Cerebellar nuclear complex (tissue), 1 donor: ENCODE measurements around the gene TTC3.

Experiments used
- DNase-seq, 2 experiments: peaks; one replicate each; lab custom pipeline; 2025; lab: John Stamatoyannopoulos, UW

Gene TTC3

DNA sequence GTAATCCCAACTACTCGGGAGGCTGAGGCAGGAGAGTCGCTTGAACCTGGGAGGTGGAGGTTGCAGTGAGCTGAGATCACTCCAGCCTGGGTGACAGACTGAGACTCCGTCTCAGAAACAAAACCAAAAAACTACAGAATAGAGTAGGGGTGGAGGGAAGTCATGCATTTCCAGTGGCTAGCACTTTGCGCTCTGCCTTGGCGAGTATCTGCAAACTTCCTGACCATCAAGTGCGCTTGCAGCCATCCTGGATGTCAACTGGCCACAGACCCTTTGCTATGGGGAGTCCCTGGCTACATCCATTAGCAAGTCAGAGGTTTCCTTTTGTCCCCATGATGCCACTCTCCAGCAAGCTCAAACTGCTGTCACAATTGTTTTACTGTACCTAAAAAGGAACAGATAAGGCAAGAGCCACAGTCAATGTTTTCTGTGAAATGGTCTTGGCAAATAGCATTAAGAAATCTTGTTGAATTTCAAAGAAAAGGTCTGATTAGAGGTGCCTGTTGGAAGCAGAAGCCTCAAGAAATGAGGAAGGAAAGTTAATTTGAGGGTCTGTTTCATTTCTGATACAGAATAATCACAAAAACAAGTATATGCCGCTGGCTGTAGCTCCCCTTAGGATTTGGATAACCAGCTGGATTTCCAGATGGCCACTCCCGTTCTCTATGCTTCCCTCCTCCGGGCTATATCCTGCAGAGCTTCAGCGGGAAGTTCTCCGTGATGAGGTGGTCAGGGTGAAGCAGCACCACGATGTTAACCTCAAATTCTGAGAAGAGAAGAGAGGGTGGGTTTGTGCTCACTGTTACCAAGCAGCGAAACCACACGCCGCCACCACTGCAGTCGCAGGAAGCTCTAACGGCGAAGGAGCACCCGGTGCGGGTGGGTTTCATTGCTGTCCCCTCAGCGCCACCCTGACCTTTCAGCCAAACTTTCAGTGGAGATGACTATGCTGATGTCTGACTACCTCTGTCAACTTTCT lies 152.1 kb downstream of the TTC3 start:
- no peak for DNase-seq

- no peak for DNase-seq
Measured at GRCh38 chr21:37226041-37226920, 153.2 kb downstream of the TTC3 start.

DNA sequence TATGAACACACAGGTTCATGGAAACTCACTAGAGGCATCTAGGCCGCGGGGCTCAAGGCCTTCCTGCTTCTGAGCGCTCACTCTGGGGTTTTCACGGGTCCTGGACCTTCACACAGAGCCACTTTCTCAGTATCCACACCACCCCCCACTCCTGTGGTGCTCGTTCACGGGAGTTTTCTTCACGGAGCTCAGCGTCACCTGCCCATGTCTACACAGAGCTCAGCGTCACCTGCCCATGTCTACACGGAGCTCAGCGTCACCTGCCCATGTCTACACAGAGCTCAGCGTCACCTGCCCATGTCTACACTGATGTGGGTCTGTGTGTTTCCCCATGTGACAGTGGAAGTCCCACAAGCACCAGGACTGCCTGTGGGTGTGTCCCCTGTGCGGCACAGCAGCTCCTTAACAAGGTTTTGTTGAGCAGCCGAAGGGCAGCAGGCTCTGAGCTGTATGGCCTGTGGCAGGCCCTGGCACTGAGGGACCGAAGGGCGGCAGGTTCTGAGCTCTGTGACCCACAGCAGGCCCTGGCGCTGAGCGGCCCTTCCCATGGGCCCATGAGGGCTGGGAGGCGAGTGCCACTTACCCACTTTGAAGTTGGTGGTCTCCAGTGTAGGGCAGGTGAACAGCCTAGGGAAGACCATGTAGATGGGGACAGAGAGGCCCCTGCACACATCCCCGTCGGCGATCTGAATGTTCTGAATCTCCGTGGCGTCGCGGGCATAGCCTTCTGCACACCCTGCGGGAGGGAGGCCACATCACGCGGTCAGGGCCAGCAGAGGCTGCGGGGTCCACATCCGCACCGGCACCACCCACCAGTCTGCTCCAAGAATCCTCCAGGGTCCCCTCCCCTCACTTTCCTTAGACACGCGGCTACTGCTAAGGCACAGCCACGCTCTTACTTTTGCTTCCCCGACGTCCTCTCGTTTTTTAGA lies 154.3 kb downstream of the TTC3 start:
- DNase-seq = no peak

GRCh38 chr21:37228003-37228400 lies 154.9 kb downstream of the TTC3 start:
- DNase-seq = no peak

- no peak for DNase-seq
Measured at GRCh38 chr21:37230632-37231248, 157.7 kb downstream of the TTC3 start.

- DNase-seq = no peak
Measured at GRCh38 chr21:37231249-37231645, 158.2 kb downstream of the TTC3 start.

GRCh38 chr21:37231671-37232070 lies 158.6 kb downstream of the TTC3 start:
- DNase-seq = no peak

DNA sequence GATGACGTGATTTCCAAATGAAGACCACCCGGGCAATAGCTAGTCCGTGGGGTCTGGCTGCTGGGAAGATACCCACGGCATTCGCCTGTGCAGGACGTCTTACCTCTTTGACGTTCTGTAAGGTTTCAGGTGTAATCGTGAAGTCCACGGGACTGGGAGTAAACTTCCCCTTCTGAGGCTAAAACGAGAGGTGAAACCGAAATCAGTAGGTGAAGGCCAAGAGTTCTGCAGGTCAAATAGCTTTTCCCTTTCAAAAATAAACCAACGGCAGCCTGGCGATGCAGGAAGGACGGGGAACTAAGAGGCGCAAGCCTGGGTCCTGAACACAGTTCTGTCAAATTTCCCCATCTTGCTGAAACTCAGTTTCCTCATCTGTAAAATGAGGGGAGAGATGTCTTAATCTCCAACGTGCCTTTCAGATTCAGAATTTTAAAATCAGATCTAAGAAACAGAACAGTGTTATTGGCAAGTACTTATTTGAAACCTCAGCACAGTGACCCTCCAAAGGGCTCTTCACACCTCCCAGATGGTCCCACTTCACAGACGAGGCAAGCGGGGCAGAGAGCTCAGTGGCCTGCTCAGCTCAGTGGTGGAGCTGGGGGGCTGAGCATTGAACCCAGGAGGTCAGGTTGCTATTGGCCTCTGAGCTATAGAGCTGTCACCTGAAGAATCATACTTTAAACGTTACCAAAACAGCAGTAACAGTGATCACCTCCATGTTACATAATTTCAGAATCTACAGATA lies 159.4 kb downstream of the TTC3 start:
- DNase-seq = no peak

- no peak for DNase-seq
Measured at GRCh38 chr21:37233551-37234146, 160.6 kb downstream of the TTC3 start.

DNA sequence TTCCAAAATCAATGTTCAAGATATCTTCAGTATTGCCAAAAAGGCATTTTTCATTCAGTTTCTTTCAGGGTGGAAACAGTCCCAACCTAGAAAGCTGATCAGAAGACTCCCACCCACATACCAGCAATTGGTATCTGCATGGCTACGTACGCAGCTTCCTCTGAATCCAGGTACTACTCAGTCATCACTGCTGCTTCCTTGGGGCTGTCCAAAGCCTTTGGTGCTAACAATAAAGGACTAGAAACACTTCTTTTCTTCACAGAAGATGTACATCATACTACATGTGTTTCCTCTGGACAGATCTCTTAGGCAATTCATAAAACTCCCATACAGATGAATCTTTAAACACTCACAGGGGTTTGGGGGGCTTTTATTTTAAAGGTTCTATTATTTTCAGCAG lies 164.3 kb downstream of the TTC3 start:
- DNase-seq = no peak

- no peak for DNase-seq
Measured at GRCh38 chr21:37237764-37238163, 164.7 kb downstream of the TTC3 start.

DNA sequence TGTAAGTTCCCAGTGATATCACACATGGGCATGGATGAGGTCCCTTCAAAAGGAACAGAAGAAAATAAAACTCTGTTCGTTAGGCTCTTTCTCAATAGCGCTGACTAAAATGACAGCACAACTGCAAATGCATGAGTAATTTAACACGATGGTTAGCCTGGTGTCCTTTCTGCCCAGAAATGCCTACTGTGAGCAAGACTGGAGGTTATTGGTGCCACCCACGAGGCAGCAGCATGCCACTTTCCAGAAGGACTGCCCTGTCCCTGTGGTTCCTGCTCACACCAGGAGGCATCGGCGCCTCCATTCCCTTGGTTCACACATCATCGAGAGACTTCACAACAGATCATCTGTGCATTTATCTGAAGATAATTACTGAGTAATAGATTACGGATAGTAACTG lies 167.9 kb downstream of the TTC3 start:
- DNase-seq = no peak

GRCh38 chr21:37241426-37241825 lies 168.4 kb downstream of the TTC3 start:
- no peak for DNase-seq

DNA sequence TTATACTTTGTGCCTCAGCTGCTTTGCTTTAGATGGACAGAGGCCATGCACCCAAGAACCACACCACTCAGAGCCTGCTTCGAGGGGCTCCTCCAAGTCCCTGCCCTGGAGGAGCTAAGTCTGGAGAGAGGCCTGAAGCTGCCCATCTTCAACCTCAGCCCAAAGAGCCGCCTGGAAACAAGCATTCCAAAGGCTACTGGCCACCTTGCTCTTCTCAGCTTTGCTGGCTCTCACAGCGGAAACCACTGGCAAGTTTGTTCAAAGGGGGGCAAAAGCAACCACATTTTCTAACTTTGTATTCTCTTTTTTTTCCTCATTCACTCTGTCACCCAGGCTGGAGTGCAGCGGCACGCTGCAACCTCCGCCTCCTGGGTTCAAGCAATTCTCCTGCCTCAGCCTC lies 170.9 kb downstream of the TTC3 start:
- no peak for DNase-seq

DNA sequence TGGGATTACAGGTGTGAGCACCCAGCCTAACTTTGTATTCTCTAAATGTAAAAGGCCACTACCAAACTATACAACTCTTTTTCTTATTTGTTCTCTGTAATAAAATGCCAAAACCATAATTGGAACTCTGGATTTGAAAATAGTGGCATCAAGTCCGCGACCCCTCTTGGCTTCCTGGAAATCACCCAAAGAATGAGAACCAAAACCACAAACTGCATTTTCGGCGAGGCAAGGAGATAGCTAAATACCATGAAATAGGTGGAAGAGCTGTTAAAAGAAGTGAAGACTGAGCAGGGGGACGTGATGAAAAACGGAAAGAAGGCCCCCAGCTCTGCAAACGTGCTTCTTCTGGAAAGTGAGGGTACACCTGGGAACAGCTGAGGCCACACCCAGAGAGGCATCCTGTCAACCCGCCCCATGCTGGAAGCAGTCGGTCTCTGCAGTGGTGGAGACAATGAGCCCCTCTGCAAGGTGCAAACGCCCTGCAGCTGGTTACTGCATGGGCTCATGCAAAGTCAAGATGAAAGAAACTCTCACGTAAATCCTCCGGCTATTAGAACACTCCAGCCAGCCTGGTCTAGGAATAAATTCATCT lies 171.5 kb downstream of the TTC3 start:
- no peak for DNase-seq

DNA sequence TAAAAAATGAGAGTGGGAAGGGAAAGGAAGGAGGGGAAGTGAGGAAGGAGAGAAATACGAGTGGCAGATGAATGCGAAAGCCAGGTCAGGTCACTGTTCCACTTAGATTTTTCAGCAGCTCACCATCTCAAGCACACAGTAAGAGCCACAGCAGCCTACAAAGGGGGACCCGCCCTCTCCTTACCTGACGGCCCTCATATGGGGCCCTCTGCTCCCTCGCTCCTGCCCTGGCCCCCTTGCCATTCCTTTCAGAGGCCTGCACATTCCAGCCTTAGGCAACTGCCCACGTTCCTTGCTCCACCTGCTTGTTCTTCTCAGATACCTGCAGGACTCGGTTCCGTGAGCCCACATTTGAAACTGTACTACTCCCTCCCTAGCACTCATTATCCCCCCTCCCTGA lies 172.1 kb downstream of the TTC3 start:
- no peak for DNase-seq

DNA sequence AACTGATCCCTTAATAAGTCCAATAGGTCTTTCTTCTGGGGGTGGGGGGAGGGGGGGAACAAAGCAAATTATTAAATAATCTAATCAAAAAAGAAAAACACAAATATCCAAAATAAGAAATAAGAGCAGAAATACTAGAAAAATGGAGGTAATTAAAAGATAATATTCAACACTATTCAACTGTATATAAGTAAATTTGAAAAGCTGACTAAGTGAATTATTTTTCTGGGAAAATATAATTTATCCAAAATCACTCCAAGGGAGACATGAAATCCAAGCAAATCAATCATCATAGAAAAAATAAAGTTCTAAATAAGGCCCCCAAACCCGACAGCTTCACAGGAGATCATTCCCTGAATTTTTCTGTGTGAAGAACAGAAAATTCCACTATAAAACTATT lies 175.2 kb downstream of the TTC3 start:
- no peak for DNase-seq

- DNase-seq = no peak
Measured at GRCh38 chr21:37249112-37249904, 176.3 kb downstream of the TTC3 start.

GRCh38 chr21:37251294-37251634 lies 178.2 kb downstream of the TTC3 start:
- DNase-seq = no peak
